UCSD-AML1 (cell line): ENCODE measurements around the gene POP7.
"Not testable (repeated sequence)": the region's sequence is repeated elsewhere in the genome, so short reads cannot be mapped to it uniquely, and the experiment has no call there.

ENCODE experiments used
- DNase-seq: peaks from one replicate; lab custom pipeline; 2025; ENCODE audit not compliant: unreplicated experiment; lab: John Stamatoyannopoulos, UW

The POP7 gene

DNA sequence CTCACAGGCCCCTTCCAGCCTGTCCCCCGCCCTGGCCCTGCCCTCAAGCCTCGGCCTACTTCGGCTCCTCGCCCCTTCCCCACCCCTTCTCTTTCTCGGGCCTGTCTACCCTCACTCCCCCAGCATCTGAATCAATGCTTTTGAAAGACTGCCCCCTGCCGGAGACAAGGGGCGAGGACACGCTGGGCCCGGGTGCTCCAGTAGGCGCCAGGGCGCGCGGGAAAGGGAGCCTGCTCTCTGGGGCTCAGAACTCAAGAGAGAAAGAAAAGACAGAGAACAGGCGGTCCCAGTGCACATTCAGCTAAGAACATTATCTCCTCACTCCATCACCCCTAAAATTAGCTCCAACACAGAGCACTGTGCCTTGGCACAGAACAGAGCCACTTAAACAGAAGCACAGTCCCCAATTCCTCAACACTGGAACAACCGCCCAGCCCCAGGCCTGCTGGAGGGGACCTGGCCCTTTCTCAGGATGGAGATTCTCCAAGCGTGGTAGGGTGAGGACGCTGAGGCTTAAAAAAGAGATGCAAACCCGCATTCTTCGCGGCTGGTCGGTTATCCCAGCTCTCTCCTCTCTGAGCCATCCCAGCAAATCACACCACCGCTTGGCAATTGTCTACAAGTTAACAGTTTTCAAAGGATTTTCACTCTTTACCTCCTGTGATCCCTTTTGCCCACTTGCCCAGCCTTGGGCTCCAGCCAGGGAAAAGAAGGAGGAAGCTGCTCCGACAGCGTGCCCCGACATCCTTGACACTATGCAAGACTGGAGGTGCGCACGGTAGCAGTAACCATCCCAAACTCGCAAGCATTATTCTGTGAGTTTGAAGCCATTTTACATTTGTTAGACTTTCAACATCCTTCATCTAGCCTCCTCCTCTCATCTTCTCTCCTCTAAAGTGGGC, 14.0 kb upstream of the POP7 start:
- peak; percentile 54 for DNase-seq

DNA sequence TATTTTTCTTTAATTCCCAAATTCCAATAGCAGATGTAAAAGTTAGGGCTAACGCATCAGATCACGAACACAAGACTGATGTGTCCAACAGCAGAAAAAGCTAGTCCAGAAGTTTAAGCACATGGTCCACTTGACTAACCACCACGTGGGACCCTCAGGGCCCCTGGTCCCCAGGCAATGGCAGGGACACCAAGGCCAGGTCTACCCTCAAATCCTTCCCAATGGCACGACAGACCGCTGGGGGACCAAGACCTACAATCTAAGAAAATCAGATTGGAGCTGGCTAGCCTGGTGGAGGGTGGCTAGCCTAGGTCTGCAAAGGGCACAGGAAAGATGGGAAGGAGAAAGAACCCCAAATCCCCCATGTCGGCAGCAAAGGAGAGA, 13.4 kb upstream of the POP7 start:
- no peak for DNase-seq

DNA sequence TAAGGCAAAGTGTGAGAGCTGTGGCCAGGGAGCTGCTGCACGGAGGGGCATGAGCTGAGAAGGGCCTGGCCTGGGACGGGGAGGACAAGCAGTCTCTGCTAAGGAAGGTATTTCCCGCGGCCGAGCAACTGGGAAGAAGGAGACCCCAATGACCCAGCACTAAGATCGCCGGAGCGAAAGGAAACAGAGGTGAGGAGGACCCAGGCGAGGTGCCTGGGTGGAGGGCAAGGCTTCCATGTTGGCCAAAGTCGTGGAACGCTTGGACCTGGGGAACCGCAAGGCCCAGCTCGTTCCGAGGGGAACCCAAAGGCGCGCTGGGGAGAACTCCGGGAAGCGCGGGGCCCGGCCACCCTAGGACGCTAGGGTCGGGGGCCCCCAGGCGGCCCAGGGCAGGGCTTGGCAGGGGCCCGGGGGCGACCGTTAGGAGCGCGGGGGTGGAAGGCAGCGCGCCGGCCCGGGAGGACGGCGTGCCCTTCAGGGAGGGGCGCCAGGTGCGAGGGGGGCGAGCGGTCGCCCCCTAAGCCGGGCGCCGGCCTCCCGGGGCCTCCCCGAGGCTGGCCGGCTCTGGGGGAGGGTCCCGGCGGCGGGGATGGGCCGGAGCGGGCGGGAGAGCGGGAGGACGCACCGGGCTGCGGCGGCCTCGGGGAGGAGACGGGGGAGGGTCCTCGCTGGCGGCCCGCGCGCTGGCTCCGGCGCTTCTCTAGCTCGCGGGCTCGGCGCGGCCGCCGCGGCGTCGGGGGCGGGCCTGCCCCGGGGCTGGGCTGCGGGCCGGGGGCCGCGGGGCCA, 12.4 kb upstream of the POP7 start:
- DNase-seq: no peak

DNA sequence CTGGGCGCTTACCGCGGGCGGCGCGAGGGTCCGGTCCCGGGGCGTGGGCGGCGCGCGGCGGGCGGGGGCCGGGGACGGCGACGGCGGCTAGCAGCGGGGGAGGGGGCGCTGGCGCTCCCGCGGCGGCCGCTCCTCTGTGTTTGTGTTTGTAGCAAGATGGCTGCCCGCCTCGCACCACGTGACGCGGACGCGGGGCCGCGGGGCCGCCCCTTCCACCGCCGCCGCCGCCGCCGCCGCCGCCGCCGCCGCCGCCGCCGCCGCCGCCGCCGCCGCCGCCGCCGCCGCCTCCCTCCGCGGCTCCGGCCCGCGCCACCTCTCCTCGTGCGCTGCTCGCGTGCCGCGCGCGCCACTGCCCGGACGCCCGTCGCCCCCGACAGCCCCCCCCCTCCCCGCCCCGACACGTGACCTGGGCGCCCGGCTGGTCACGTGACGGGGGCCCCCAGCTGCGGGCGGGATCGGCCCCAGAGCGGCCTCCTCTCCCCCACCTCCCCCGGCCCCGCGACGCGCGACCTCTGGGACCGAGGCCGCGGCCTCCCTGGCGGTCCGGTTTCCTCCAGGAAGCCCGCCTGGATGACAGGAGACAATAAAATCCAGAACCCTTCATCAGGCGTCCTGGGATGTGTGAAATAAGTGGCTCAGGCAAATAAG, 11.7 kb upstream of the POP7 start, which contains the start of gene GIGYF1:
Gene GIGYF1 (minus strand): TSS at position 153 of the 648 bp plus-strand sequence. CDS start 6,012 bp downstream, outside the sequence.
- peak; percentile 54 for DNase-seq

DNA sequence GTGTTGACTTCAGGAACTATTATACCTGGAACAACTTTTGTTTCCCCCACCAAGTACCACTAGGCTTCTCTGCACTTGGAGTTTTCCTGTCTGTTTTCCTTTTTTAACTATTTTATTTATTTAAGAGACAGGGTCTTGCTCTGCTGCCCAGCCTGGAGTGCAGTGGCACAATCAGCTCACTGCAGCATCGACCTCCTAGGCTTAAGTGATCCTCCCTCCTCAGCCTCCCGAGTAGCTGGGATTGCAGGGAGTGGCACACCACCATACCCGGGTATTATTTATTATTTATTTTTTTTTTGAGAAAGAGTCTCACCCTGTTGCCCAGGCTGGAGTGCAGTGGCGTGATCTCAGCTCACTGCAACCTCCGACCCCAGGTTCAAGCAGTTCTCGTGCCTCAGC, 9.8 kb upstream of the POP7 start:
- DNase-seq: no peak

DNA sequence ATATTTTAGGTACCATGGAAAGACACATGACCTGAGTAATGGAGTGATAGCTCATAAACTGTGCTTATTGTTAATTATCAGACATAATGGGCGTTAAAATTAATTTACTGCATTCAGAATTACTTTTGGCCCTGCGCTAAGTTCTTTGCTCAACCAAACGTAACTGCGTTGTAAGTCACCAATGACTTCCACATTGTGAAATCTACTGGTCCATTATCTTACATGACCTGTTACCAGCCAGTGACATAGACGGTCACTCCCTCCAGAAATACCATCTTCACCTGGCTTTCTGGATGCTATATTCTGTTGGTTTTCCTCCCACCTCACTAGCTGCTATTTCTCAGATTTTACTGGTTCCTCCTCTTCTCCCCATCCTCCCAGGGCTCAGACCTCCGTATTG, 6.9 kb upstream of the POP7 start:
- DNase-seq: no peak

DNA sequence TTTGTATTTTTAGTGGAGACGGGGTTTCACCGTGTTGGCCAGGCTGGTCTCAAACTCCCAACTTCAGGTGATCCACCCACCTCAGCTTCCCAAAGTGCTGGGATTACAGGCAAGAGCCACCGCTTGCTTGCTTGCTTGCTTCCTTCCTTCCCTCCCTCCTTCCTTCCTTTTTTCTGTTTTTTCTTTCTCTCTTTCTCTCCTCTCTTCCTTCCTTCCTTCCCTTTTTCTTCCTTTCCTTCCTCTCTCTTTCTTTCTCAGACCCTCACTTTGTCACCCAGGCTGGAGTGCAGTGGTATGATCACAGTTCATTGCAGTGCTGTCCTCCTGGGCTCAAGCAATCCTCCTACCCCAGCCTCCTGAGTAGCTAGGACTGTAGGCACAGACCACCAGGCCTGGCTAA, 4.8 kb upstream of the POP7 start:
- not testable (repeated sequence) for DNase-seq

DNA sequence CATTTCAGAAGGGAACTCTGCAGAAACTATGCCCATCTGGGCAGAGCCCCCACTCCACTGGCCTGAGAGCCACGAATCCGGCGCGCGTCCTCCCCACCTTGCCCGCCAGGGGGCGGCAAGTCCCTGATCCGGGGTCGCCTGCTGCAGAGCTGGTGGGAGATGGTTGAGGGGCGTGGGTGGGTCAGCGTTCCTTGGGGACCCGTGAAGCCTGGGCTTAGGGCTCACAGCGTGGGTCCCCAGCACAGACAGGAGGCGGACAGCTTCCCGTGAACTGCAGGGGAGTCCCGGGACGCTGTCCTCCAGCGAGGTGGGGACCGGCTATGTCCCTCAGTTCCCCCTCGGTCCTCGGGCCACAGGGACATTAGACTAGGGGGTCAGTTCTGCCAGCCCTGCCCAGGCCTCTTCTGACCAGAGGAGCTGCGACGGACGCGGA, 585 bp upstream of the POP7 start:
- DNase-seq: peak; percentile 55

DNA sequence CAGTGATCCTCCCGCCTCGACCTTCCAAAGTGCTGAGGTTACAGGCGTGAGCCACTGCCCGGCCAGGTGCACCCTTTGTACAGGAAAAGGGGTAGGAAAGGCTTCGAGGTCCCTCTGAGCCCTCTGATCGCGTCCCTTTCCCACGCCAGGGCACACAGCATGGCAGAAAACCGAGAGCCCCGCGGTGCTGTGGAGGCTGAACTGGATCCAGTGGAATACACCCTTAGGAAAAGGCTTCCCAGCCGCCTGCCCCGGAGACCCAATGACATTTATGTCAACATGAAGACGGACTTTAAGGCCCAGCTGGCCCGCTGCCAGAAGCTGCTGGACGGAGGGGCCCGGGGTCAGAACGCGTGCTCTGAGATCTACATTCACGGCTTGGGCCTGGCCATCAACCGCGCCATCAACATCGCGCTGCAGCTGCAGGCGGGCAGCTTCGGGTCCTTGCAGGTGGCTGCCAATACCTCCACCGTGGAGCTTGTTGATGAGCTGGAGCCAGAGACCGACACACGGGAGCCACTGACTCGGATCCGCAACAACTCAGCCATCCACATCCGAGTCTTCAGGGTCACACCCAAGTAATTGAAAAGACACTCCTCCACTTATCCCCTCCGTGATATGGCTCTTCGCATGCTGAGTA, 871 bp downstream of the POP7 start:
- DNase-seq: no peak

DNA sequence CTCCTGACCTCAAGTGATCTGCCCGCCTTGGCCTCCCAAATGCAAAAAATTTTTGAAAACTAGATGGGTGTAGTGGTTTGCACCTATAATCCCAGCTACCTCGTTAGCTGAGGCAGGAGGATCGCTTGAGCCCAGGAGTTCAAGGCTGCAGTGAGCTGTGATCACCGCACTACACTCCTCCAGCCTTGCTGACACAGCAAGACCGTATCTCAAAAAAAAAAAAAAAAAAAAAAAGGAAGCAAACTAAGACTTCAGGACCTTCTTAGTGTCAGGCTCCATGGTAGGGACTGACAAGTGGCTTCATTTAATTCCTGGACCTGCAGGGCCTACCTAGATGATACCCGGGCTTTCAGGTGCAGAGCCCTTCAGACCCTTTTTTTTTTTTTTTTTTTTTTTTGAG, 2.5 kb downstream of the POP7 start:
- no peak for DNase-seq

DNA sequence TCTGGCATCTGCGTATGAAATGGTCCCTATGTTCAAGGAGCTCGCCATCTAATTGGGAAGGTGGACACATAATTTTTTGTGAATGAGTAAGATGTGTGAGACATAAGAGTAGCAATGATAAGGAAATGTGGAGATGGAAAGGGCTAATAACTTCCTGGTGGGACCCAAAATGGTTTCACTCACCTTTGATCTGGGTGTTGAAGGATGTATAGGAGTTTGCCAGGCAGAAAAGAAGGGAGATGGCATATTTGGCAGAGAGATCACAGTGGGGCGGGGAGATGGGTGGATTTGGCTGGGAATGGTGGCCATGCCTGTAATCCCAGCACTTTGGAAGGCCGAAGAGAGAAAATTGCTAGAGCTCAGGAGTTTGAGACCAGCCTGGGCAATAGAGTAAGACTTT, 4.5 kb downstream of the POP7 start:
- DNase-seq: no peak

DNA sequence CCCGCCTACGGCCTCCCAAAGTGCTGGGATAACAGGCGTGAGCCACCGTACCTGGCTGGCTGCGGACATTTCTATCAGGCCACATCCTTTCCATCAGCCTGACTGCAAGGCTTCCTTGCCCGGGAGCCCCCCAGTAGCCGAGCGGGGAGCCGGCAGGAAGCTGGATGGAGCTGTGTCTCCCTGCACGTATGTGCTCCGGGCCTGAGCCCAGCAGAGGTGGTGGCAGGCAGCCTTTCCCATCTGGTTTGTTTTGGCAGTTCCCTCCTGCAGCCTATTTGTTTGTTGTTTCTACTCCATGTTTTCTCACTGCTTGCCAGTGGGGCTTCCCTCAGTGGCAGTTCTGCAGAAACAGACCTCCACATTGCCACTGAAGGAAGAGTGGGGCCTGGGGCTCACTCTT, 5.4 kb downstream of the POP7 start:
- DNase-seq: no peak

DNA sequence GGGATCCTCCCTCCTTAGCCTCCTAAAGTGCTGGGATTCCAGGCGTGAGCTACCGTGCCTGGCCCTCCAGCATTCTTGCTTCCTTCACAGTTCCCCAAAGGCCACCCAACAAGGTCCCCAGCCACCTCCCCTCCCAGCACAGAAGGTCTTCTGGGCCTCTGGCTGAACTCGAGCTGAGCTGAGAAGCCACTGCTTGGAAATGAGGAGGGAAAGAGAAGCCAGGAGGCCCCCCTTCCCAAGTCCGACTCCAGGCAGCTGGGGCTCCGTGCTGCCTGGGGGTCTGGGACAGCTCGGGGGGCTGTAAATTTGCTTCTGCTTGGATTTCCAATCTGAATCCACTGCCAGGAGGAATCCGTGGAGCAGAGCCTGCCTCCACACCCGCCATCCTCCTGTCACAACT, 8.8 kb downstream of the POP7 start:
- DNase-seq: no peak

DNA sequence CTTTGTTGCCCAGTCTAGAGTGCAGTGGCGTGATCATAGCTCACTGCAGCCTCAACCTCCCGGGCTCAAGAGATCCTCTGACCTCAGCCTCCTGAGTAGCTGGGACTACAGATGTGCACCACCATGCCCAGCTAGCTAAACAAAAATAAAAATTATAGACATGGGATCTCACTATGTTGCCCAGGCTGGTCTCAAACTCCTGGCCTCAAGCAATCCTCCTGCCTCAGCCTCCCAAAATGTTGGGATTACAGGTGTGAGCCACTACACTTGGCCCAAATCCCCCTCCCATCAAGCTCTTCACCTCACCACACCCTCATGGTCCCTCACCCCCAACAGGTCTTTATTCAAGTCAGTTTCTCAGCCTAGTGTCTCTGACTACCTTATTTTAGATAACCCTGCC, 11.2 kb downstream of the POP7 start:
- DNase-seq: not testable (repeated sequence)

DNA sequence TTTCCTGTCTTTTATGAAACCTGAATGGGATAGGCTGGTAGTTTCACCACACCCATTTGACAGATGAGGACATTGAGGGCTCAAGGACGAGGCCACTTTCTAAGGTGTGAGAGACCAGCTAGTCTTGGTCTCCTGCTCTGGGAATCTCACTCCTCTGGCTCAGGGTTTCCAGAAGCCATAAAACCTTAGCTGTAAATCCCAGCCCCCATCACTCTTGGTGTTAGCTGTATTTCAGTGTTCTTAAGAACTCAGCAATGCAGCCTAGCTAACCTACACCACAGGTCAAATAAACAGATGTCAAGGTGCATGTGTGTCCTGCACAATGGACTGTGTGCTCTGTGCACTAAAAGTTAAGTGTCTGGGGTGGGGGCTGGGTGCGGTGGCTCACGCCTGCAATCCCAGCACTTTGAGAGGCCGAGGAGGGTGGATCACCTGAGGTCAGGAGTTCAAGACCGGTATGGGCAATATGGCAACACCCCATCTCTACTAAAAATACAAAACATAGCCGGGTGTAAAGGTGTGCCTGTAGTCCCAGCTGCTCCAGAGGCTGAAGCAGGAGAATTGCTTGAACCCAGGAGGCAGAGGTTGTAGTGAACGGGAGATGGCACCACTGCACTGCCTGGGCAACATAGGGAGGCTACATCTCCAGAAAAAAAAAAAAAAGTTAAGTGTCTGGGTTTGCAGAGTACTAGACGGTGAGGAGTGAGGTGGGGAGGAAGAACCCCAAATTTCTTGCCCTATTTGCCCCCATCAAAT, 13.8 kb downstream of the POP7 start:
- DNase-seq: no peak

DNA sequence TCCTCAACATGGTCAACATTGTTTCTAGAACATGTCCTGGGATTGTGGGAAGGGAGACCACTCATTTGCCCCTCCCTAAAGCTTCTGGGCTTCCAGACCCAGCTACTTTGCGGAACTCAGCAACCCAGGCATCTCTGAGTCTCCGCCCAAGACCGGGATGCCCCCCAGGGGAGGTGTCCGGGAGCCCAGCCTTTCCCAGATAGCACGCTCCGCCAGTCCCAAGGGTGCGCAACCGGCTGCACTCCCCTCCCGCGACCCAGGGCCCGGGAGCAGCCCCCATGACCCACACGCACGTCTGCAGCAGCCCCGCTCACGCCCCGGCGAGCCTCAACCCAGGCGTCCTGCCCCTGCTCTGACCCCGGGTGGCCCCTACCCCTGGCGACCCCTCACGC, 14.4 kb downstream of the POP7 start, which contains the start of gene EPO:
Gene EPO (plus strand): TSS at position 190 of the 392 bp plus-strand sequence. CDS start 513 bp downstream, outside the sequence.
- DNase-seq: no peak

DNA sequence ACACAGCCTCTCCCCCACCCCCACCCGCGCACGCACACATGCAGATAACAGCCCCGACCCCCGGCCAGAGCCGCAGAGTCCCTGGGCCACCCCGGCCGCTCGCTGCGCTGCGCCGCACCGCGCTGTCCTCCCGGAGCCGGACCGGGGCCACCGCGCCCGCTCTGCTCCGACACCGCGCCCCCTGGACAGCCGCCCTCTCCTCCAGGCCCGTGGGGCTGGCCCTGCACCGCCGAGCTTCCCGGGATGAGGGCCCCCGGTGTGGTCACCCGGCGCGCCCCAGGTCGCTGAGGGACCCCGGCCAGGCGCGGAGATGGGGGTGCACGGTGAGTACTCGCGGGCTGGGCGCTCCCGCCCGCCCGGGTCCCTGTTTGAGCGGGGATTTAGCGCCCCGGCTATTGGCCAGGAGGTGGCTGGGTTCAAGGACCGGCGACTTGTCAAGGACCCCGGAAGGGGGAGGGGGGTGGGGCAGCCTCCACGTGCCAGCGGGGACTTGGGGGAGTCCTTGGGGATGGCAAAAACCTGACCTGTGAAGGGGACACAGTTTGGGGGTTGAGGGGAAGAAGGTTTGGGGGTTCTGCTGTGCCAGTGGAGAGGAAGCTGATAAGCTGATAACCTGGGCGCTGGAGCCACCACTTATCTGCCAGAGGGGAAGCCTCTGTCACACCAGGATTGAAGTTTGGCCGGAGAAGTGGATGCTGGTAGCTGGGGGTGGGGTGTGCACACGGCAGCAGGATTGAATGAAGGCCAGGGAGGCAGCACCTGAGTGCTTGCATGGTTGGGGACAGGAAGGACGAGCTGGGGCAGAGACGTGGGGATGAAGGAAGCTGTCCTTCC, 15.0 kb downstream of the POP7 start:
- DNase-seq: no peak

DNA sequence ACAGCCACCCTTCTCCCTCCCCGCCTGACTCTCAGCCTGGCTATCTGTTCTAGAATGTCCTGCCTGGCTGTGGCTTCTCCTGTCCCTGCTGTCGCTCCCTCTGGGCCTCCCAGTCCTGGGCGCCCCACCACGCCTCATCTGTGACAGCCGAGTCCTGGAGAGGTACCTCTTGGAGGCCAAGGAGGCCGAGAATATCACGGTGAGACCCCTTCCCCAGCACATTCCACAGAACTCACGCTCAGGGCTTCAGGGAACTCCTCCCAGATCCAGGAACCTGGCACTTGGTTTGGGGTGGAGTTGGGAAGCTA, 15.5 kb downstream of the POP7 start:
- no peak for DNase-seq

DNA sequence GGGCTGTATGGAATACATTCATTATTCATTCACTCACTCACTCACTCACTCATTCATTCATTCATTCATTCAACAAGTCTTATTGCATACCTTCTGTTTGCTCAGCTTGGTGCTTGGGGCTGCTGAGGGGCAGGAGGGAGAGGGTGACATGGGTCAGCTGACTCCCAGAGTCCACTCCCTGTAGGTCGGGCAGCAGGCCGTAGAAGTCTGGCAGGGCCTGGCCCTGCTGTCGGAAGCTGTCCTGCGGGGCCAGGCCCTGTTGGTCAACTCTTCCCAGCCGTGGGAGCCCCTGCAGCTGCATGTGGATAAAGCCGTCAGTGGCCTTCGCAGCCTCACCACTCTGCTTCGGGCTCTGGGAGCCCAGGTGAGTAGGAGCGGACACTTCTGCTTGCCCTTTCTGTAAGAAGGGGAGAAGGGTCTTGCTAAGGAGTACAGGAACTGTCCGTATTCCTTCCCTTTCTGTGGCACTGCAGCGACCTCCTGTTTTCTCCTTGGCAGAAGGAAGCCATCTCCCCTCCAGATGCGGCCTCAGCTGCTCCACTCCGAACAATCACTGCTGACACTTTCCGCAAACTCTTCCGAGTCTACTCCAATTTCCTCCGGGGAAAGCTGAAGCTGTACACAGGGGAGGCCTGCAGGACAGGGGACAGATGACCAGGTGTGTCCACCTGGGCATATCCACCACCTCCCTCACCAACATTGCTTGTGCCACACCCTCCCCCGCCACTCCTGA, 16.7 kb downstream of the POP7 start:
- DNase-seq: no peak
